ENCODE results near the gene RHOV.

RHOV gene

DNA sequence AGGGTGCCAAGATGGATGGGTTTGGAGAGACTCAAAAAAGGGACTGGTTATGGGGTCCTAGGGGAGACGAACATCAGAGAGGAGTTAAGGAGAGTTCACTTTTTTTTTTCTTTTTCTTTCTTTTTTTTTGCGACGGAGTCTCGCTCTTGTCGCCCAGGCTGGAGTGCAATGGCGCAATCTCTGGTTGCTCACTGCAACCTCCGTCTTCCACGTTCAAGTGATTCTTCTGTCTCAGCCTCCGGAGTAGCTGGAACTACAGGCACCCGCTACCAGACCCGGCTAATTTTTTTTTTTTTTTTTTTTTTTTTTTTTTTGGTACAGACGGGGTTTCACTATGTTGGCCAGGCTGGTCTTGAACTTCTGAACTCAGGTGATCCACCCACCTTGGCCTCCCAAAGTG, 29.0 kb downstream of the RHOV start:
- no peak for DNase-seq (ENCODE audit: low read depth)

GRCh38 chr15:40844696-40845030, 29.4 kb downstream of the RHOV start:
- no peak for DNase-seq (ENCODE audit: low read depth)

DNA sequence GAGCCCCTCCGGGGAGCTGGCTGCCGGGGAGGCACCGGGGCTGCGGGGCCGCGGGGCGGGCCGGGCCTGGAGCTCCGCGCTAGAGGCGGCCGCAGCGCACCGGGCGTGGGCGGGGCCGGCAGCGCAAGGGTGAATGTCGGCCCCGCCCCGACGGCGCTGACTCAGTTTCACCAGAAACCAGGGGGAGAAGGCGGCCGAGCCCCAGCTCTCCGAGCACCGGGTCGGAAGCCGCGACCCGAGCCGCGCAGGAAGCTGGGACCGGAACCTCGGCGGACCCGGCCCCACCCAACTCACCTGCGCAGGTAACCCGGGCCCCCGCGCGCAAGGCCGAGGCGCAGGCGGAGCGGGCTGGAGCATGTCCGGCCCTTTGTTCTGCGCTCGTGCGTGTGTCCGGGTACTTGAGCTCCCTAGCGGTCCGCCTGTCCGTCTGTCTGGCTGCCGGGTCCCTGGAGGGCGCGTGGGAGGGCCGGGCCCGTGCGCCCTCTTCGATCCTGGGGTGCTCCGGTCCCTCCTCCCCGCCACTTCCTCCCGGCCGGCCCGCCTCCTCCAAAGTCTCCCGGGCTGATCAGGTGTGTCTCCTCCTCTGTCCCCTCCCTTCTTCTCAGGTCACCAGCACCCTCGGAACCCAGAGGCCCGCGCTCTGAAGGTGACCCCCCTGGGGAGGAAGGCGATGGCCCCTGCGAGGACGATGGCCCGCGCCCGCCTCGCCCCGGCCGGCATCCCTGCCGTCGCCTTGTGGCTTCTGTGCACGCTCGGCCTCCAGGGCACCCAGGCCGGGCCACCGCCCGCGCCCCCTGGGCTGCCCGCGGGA, 29.9 kb downstream of the RHOV start, which contains the start of gene SPINT1:
Gene SPINT1, plus strand, starts transcription at position 164 of the 811 bp plus-strand sequence. Its CDS starts 507 bp downstream, at position 671.
- DNase-seq (ENCODE audit: low read depth) = peak; percentile 8

GRCh38 chr15:40843261-40843884, 30.7 kb downstream of the RHOV start:
- no peak for DNase-seq (ENCODE audit: low read depth)

DNA sequence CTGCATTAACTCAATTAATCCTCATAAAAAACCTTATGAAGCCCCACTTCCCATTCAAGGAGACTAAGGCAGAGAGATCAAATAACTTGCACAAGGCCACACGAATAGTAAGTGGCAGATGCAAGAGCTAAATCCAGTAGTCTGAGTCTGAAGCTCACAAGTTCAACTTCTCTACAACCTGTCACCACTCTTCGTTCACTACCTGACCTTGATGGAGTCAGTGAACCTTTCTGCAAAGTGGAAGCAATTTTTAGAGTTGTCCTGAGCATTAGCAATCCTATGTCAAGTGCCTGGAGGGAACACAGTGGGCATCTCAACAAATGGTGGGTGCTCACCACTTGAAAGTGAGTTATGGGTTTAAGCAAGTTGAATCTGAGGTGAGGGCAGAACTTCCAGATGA, 32.3 kb downstream of the RHOV start:
- no peak for DNase-seq (ENCODE audit: low read depth)

GRCh38 chr15:40838756-40839155, 35.3 kb downstream of the RHOV start:
- DNase-seq (ENCODE audit: low read depth) = no peak

DNA sequence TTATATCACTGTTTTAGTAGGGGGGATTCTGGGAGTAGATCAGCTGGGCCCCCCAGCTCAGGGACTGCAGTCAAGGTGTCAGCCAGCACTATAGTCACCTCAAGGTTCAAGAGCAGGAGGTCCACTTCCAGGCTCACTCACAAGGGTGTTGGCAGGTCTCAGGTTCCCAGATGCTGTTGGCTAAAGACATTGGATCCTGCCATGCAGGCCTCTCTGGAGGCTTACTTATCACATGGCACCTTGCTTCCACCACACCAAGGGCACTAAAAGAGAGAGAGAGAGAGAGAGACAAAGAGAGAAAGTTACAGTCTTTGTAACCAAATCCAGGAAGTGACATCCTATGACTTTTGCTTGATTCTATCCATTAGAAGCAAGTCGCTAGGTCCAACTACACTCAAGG, 38.0 kb downstream of the RHOV start:
- DNase-seq (ENCODE audit: low read depth) = no peak

DNA sequence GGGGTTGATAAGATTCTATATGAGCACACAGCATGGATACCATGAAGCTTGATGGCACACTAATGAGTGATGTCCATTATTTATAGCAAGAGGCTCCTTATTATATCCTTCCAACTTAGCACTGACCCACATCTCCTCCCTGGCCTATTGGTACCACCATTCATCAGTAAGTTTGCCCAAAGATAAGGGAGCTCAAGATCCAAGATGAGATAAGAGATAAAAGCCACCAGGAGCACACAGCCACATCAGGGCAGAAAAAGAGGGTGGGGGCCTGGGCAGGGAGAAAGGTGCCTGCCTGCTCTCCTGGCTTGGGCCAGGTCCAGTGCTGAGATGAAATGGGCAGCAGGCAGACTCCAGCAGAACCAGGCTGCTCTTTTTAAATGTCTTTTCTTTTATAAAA, 41.1 kb downstream of the RHOV start:
- no peak for DNase-seq (ENCODE audit: low read depth)

GRCh38 chr15:40831861-40832260, 42.2 kb downstream of the RHOV start:
- DNase-seq (ENCODE audit: low read depth) = no peak

GRCh38 chr15:40830884-40831283, 43.1 kb downstream of the RHOV start:
- DNase-seq (ENCODE audit: low read depth) = no peak

DNA sequence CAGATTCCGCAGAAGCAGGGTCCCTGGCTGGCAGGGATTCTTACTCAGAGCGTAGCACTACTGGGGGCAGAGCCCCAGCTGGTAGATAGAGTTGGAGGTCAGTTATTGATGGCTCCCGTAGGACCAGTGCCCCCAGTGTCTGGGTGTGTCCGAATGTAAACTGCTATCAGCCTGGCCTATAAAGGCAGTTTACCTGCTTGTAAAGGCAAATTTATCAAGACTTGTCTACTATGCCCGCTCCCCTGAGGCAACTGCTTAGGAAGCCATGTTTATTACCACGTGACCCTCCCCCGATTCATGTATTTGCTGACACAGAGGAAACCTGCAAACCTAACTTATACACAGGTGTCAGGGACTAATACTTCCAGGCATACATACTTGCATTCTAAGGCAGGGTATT, 44.9 kb downstream of the RHOV start:
- no peak for DNase-seq (ENCODE audit: low read depth)

- DNase-seq (ENCODE audit: low read depth) = no peak
Measured at GRCh38 chr15:40828447-40829036, 45.5 kb downstream of the RHOV start, which contains the start of gene PPP1R14D. PPP1R14D (minus strand) TSS chr15:40828708; CDS start chr15:40828641, 67 bp downstream.

DNA sequence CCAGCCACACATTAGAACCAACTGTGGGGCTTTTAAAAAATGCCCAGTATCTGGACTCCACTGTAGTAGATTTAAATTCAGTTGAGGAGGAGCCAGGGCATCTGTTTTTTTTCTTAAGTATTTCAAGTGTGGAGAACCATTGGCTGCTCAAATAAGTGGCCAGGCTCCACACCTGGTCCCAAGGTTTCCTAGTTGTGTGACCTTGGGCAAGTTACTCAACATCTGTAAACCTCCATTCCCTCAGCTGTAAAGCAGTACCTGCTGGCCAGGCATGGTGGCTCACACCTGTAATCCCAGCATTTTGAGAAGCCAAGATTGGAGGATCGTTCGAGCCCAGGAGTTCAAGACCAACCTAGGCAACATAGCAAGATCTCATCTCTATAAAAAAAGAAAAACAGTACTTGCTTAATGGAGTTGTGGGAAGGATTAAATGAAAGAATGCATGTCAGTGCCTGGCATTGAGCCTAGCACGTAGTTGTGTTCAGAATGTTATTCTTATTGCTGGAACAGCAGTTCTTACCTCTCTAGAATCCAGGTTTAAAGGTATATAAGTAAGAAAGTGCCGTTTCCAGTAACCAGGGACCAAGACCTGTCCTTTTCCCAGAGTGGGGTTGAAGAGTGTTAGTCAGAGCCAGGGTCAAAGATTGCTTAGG, 47.5 kb downstream of the RHOV start:
- no peak for DNase-seq (ENCODE audit: low read depth)

DNA sequence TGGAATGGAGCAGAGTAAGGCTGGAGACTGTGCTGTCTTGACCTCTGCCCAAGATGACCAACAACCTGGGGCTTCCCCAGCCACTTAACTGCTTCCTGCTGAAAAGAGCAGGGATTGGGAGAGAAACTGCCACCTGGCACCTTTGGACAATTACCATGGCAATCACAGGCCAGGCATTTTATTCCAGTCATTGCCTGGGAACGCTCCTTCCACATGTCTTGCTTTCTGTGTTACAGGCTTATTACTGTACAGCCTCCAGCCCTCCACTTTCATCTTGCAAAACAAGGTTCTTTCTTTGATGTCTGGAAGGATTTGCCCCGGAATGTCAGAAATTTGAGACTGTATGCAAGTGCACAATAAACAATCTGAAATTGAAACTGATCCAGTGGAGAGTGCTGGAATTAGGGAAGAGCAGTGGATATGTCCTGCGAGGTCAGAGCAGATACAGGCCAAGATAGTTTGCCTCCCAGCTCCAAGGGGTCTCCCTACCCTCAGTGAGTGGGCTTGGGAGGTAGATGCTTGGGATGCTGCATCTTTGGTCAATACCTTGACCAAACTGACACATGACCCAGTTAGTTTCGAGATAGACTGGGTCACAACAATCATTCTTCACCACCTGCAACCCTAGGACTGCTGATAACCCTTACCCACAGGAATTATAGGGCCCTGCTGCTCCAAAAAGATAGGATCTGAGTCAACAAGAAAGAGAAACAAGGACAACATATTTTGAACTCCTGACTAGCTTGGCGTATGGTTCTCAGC, 48.2 kb downstream of the RHOV start:
- DNase-seq (ENCODE audit: low read depth) = no peak

GRCh38 chr15:40823572-40824343, 50.3 kb downstream of the RHOV start:
- no peak for DNase-seq (ENCODE audit: low read depth)

Data from stimulated activated CD8-positive, alpha-beta memory T cell treated with anti-CD3 and anti-CD28 coated beads, Interleukin-15, amount 100 ng/mL, for 1 hour (primary cell).